ENCODE results near the gene EXOC4.

DNA sequence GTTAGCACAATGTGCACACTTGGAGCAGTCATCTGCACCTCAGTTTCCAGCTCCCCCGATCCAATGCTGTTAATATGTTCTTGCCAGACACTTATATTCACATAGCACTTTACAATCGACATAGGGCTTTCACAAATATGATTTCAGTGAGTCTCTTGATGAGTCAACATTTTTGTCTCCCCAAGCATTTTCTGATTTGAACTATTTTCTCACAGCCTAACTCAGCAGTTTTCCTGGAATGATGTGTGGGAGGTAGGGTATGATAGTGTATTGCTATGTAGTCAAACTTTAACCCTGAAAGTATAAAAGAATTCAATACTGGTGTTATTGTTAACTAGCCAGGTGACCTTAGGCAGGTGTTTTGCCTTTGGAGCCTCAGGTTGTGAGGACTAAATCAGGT, 791.8 kb downstream of the EXOC4 start:
- no peak for TF ChIP-seq YY1 (IDR thresholded peaks at IDR 0.05; ENCODE audit: insufficient read depth, insufficient read length)
- no peak for TF ChIP-seq SUZ12 (IDR thresholded peaks at IDR 0.05; ENCODE audit: extremely low read depth, insufficient read depth, insufficient read length)
- no peak for TF ChIP-seq ZNF274 (IDR thresholded peaks at IDR 0.05; ENCODE audit: low read depth, low read length)

Measured in NT2/D1 (cell line).